Osteoblast (primary cell): ENCODE measurements around the gene SH3RF1. TPM values are rescaled to one million over a fixed set of nuclear protein-coding genes. Genes with fewer than 3 reads are reported as not detected.
"Not testable (repeated sequence)": the region's sequence is repeated elsewhere in the genome, so short reads cannot be mapped to it uniquely, and the experiment has no call there.

ENCODE experiments used
- DNase-seq: peaks from one replicate; pipeline ENCODE4 v3.0.0; 2011; ENCODE audit warnings: low spot score, mixed read lengths; ENCODE audit not compliant: insufficient read length; ENCODE audit errors: missing footprints
- H2AFZ ChIP-seq: 2 replicates; pipeline ENCODE4 v1.6.0; 2011; ENCODE audit warnings: mild to moderate bottlenecking, low read length
- H3K27ac ChIP-seq: 2 replicates; pipeline ENCODE4 v1.5.1; 2011; ENCODE audit warnings: mild to moderate bottlenecking, low read depth, low read length, moderate library complexity
- H3K27me3 ChIP-seq: 2 replicates; pipeline ENCODE4 v1.6.0; 2012; ENCODE audit warnings: mild to moderate bottlenecking, control low read depth, inconsistent platforms, low read length, moderate library complexity; ENCODE audit not compliant: insufficient read depth
- H3K36me3 ChIP-seq: 2 replicates; pipeline ENCODE4 v1.5.1; 2011; ENCODE audit warnings: mild to moderate bottlenecking, low read length, control low read depth, moderate library complexity; ENCODE audit not compliant: insufficient read depth
- H3K4me1 ChIP-seq: 2 replicates; pipeline ENCODE4 v1.5.1; 2011; ENCODE audit warnings: mild to moderate bottlenecking, low read length, control low read depth, moderate library complexity; ENCODE audit not compliant: insufficient read depth
- H3K4me2 ChIP-seq: 2 replicates; pipeline ENCODE4 v1.6.0; 2011; ENCODE audit warnings: mild to moderate bottlenecking, low read length; ENCODE audit not compliant: insufficient read depth
- H3K4me3 ChIP-seq: fragments of 200-600 bp; sonication (generic); 3 replicates; pipeline ENCODE4 v1.5.1; 2012; ENCODE audit warnings: mild to moderate bottlenecking, low read length, inconsistent platforms; ENCODE audit not compliant: insufficient read depth
- H3K79me2 ChIP-seq: 2 replicates; pipeline ENCODE4 v1.6.0; 2012; ENCODE audit warnings: mild to moderate bottlenecking, low read length, control low read depth, inconsistent platforms; ENCODE audit not compliant: insufficient read depth
- H3K9me3 ChIP-seq: 2 replicates; pipeline ENCODE4 v1.5.1; 2011; ENCODE audit warnings: low read depth, low read length, control low read depth
- H4K20me1 ChIP-seq: 2 replicates; pipeline ENCODE4 v1.6.0; 2012; ENCODE audit warnings: mild to moderate bottlenecking, low read length, control low read depth; ENCODE audit not compliant: insufficient read depth
- CTCF ChIP-seq: IDR thresholded peaks from 2 replicates; pipeline ENCODE4 v1.5.1; 2011; ENCODE audit warnings: mild to moderate bottlenecking, low read depth, low read length, moderate library complexity; ENCODE audit errors: extremely low read depth
- total RNA-seq: library from RNA; depleted of rRNA; stranded (reverse); fragments of >200 nt; gene quantifications from 2 replicates; pipeline ENCODE4 v1.2.3, GENCODE V29; 2012

SH3RF1 gene
- total RNA-seq, 1 donor: 37.6 TPM

- Histone ChIP-seq H3K4me1 (peaks cover 4% of the 10 kb centered on the region), H2AFZ (no peak overlapping the region), H3K27ac (no peak overlapping the region), H3K9me3 (no peaks in the 10 kb centered on the region), H4K20me1 (peaks cover 13% of the 10 kb centered on the region), H3K4me2 (no peak overlapping the region), H3K4me3 (no peak overlapping the region), H3K27me3 (no peaks in the 10 kb centered on the region), H3K36me3 (no peaks in the 10 kb centered on the region), H3K79me2 (peaks cover 97% of the 10 kb centered on the region)
- DNase-seq: no peak
- no peak for TF ChIP-seq CTCF
Observed at GRCh38 chr4:169195032-169195431, 75.7 kb downstream of the SH3RF1 start.

GRCh38 chr4:169189968-169190367, 80.8 kb downstream of the SH3RF1 start:
- H3K9me3 ChIP-seq, H3K4me2 ChIP-seq, H2AFZ ChIP-seq, H3K36me3 ChIP-seq, H3K4me3 ChIP-seq, H3K27ac ChIP-seq, DNase-seq, H3K27me3 ChIP-seq: not testable (repeated sequence)
- Histone ChIP-seq H3K4me1 (peaks cover 18% of the 10 kb centered on the region), H3K79me2 (peaks cover 98% of the 10 kb centered on the region), H4K20me1 (peaks cover 44% of the 10 kb centered on the region)

GRCh38 chr4:169189372-169189771, 81.4 kb downstream of the SH3RF1 start:
- Histone ChIP-seq H2AFZ (no peak overlapping the region), H3K4me2 (no peak overlapping the region), H3K36me3 (peaks cover 3% of the 10 kb centered on the region), H3K4me1 (peaks cover 24% of the 10 kb centered on the region), H3K9me3 (no peaks in the 10 kb centered on the region), H3K79me2 (peaks cover 98% of the 10 kb centered on the region), H3K27ac (no peak overlapping the region), H3K4me3 (no peak overlapping the region), H4K20me1 (peaks cover 50% of the 10 kb centered on the region), H3K27me3 (no peaks in the 10 kb centered on the region)
- no peak for TF ChIP-seq CTCF
- DNase-seq: no peak

GRCh38 chr4:169188204-169188603, 82.6 kb downstream of the SH3RF1 start:
- H3K9me3 ChIP-seq: no peaks in the 10 kb centered on the region
- no peak overlapping the region for H3K4me2 ChIP-seq
- H3K4me1 ChIP-seq: peaks cover 24% of the 10 kb centered on the region
- TF ChIP-seq CTCF: no peak
- H4K20me1 ChIP-seq: peaks cover 56% of the 10 kb centered on the region
- H3K27me3 ChIP-seq: no peaks in the 10 kb centered on the region
- DNase-seq: no peak
- no peak overlapping the region for H3K27ac ChIP-seq
- peaks cover 6% of the 10 kb centered on the region for H3K36me3 ChIP-seq
- H2AFZ ChIP-seq: no peak overlapping the region
- H3K4me3 ChIP-seq: no peak overlapping the region
- peaks cover 98% of the 10 kb centered on the region for H3K79me2 ChIP-seq
